Measurements from ENCODE around the gene FOLR2. TPM values are rescaled to one million over a fixed set of nuclear protein-coding genes. Genes with fewer than 3 reads are reported as not detected.

FOLR2 gene
- polyA plus RNA-seq, 1 of the 3 experiments (the other 2 are of a cell fraction) = not detected

DNA sequence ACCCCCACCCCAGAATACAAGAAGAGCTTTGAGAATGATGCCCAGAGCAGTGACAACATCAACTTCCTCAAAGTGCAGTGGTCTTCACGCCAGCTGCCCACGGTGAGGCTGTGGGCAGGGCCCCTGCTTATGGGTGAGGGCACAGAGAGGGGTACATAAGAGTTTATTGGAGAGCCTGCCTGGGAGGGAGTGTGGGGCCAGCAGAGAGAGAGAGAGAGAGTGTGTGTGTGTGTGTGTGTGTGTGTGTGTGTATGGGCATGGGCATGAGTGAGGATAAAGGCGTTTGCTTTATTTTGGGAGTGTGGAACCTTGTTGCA lies 17.9 kb downstream of the FOLR2 start (continued):
- no peak for TF ChIP-seq SMC3 (IDR thresholded peaks at IDR 0.05; ENCODE audit: low read depth, low read length)
- no peak for TF ChIP-seq FOSL2 (IDR thresholded peaks at IDR 0.05; ENCODE audit: borderline replicate concordance, low read depth)
- TF ChIP-seq EP300 (IDR thresholded peaks at IDR 0.05; ENCODE audit: borderline replicate concordance in 1 of 2, low read depth in 1 of 2, low read length in 1 of 2) = no peak
- no peak for TF ChIP-seq NFIC (IDR thresholded peaks at IDR 0.05; ENCODE audit: borderline replicate concordance)
- TF ChIP-seq, protein P1, sequence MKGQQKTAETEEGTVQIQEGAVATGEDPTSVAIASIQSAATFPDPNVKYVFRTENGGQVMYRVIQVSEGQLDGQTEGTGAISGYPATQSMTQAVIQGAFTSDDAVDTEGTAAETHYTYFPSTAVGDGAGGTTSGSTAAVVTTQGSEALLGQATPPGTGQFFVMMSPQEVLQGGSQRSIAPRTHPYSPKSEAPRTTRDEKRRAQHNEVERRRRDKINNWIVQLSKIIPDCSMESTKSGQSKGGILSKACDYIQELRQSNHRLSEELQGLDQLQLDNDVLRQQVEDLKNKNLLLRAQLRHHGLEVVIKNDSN (IDR thresholded peaks at IDR 0.05; ENCODE audit: borderline replicate concordance, low read depth) = no peak

GRCh38 chr11:72234920-72235319 lies 18.3 kb downstream of the FOLR2 start:
- Histone ChIP-seq H3K79me2 (ENCODE audit: insufficient read depth) (peaks cover 4% of the 10 kb centered on the region; the same call in 1 of the 2 replicates), H3K36me3 (replicated peaks in 1 of 2; ENCODE audit: control insufficient read depth in 1 of 2, insufficient read depth in 2 of 2, low read length in 1 of 2) (peaks cover 42 to 69% of the 10 kb centered on the region in 2 experiments), H3K9me2 (no peaks in the 10 kb centered on the region), H3K4me2 (no peak overlapping the region), H3K27me3 (ENCODE audit: insufficient read depth) (no peaks in the 10 kb centered on the region), H3K4me3 (ENCODE audit: low read depth in 2 of 2, low read length in 1 of 2) (no peak overlapping the region), H3K9ac (no peak overlapping the region), H3K9me3 (no peaks in the 10 kb centered on the region), H3K27ac (ENCODE audit: low read depth in 2 of 2, low read length in 1 of 2) (peak overlapping the region; percentile 6 to 90; a peak in 3 of 4 replicates), H3K4me1 (ENCODE audit: control insufficient read depth in 1 of 2, insufficient read depth in 2 of 2, low read depth in 1 of 2, low read length in 1 of 2) (peaks cover 13 to 27% of the 10 kb centered on the region in 2 experiments; a peak in 2 of 4 replicates), H2AFZ (ENCODE audit: low read depth) (no peak overlapping the region), H4K20me1 (ENCODE audit: insufficient read depth) (peaks cover 11% of the 10 kb centered on the region; the same call in 1 of the 2 replicates), H3F3A (replicated peaks; ENCODE audit: insufficient read depth) (peaks cover 56% of the 10 kb centered on the region)
- ChIA-PET POLR2A (interaction anchor here (0.5 to 15.5 kb wide), 17 partner anchors 9 to 245 kb away, joined by 3 to 880 read pairs (median 10); partner anchors contain the start of genes CLPB and INPPL1), CTCF (interaction anchor here (0.8 to 19.7 kb wide), 8 partner anchors 8 to 196 kb away, joined by 3 to 314 read pairs (median 4); partner anchors contain the start of genes CLPB and INPPL1)
- TF ChIP-seq, protein P2, sequence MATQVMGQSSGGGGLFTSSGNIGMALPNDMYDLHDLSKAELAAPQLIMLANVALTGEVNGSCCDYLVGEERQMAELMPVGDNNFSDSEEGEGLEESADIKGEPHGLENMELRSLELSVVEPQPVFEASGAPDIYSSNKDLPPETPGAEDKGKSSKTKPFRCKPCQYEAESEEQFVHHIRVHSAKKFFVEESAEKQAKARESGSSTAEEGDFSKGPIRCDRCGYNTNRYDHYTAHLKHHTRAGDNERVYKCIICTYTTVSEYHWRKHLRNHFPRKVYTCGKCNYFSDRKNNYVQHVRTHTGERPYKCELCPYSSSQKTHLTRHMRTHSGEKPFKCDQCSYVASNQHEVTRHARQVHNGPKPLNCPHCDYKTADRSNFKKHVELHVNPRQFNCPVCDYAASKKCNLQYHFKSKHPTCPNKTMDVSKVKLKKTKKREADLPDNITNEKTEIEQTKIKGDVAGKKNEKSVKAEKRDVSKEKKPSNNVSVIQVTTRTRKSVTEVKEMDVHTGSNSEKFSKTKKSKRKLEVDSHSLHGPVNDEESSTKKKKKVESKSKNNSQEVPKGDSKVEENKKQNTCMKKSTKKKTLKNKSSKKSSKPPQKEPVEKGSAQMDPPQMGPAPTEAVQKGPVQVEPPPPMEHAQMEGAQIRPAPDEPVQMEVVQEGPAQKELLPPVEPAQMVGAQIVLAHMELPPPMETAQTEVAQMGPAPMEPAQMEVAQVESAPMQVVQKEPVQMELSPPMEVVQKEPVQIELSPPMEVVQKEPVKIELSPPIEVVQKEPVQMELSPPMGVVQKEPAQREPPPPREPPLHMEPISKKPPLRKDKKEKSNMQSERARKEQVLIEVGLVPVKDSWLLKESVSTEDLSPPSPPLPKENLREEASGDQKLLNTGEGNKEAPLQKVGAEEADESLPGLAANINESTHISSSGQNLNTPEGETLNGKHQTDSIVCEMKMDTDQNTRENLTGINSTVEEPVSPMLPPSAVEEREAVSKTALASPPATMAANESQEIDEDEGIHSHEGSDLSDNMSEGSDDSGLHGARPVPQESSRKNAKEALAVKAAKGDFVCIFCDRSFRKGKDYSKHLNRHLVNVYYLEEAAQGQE (IDR thresholded peaks at IDR 0.05; ENCODE audit: low read depth, low read length) = no peak
- TF ChIP-seq IRF3 (IDR thresholded peaks at IDR 0.05; ENCODE audit: low read depth, low read length) = no peak
- TF ChIP-seq, protein P1 (IDR thresholded peaks at IDR 0.05; ENCODE audit: borderline replicate concordance, low read depth) = no peak
- TF ChIP-seq TAF1 (IDR thresholded peaks at IDR 0.05; ENCODE audit: borderline replicate concordance, low read depth, low read length) = no peak
- TF ChIP-seq GABPA (IDR thresholded peaks at IDR 0.05; ENCODE audit: low read depth) = no peak
- no peak for TF ChIP-seq CHD2 (IDR thresholded peaks at IDR 0.05; ENCODE audit: low read length, partially characterized antibody)
- TF ChIP-seq YY1 (IDR thresholded peaks at IDR 0.05; ENCODE audit: low read depth) = no peak
- TF ChIP-seq ELF1 (IDR thresholded peaks at IDR 0.05) = no peak
- TF ChIP-seq FOXJ3 (CRISPR knock-in tag; IDR thresholded peaks at IDR 0.05) = no peak
- TF ChIP-seq, protein P3, sequence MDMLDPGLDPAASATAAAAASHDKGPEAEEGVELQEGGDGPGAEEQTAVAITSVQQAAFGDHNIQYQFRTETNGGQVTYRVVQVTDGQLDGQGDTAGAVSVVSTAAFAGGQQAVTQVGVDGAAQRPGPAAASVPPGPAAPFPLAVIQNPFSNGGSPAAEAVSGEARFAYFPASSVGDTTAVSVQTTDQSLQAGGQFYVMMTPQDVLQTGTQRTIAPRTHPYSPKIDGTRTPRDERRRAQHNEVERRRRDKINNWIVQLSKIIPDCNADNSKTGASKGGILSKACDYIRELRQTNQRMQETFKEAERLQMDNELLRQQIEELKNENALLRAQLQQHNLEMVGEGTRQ (IDR thresholded peaks at IDR 0.05; ENCODE audit: borderline replicate concordance, low read depth, low read length) = no peak
- no peak for TF ChIP-seq CTCF (IDR thresholded peaks at IDR 0.05)
- no peak for TF ChIP-seq FOSL2 (IDR thresholded peaks at IDR 0.05; ENCODE audit: borderline replicate concordance, low read depth)
- TF ChIP-seq RCOR1 (IDR thresholded peaks at IDR 0.05; ENCODE audit: low read length) = no peak
- TF ChIP-seq FOXM1 (IDR thresholded peaks at IDR 0.05; ENCODE audit: low read depth) = no peak
- TF ChIP-seq MEF2A (IDR thresholded peaks at IDR 0.05; ENCODE audit: borderline replicate concordance, low read depth) = no peak
- no peak for TF ChIP-seq NRF1 (IDR thresholded peaks at IDR 0.05; ENCODE audit: low read depth, low read length)
- TF ChIP-seq EZH2phosphoT487 (IDR thresholded peaks at IDR 0.05; ENCODE audit: borderline replicate concordance, low read depth) = no peak
- DNase-seq = peak; percentile 51
- WGBS (ENCODE audit: low lambda C conversion rate) = 94% methylated on average over 4 of the region's 4 CpGs

Data from SK-N-SH (cell line).